Measurements from ENCODE around the gene SUSD3.

- TF ChIP-seq CTCF (IDR thresholded peaks at IDR 0.05) (no peak), POLR2A (IDR thresholded peaks at IDR 0.05) (no peak)
Measured at GRCh38 chr9:93125331-93125894, 66.9 kb downstream of the SUSD3 start.
